PFSK-1 (cell line): ENCODE results near the gene PARG.

Experiments
- FOXP2 ChIP-seq: optimal IDR thresholded peaks from 2 replicates; pipeline ENCODE3; 2011; ENCODE audit warnings: borderline replicate concordance, control low read depth, inconsistent platforms; ENCODE audit not compliant: insufficient read depth; ENCODE audit errors: extremely low read length, extremely low read depth
- POLR2AphosphoS5 ChIP-seq: IDR thresholded peaks from 2 replicates; pipeline ENCODE4 v1.6.1; 2012; ENCODE audit warnings: low read depth, mild to moderate bottlenecking, control low read depth, low read length, moderate library complexity
- SIN3A ChIP-seq: IDR thresholded peaks from 2 replicates; pipeline ENCODE4 v1.6.1; 2012; ENCODE audit warnings: mild to moderate bottlenecking, low read length, moderate library complexity, borderline replicate concordance; ENCODE audit not compliant: insufficient read depth
- TAF1 ChIP-seq: IDR thresholded peaks from 2 replicates; pipeline ENCODE4 v1.6.1; 2012; ENCODE audit warnings: low read length, control low read depth, borderline replicate concordance; ENCODE audit not compliant: insufficient read depth
- TF ChIP-seq, protein P1 (sequence below), 2 experiments: IDR thresholded peaks; 2 replicates each; pipeline versions ENCODE4 v1.6.1 to v1.8.0; 2011 to 2012; ENCODE audit warnings: low read depth in 2 of 2, low read length in 2 of 2, control low read depth in 1 of 2, inconsistent platforms in 1 of 2, mild to moderate bottlenecking in 1 of 2, moderate library complexity in 1 of 2; ENCODE audit not compliant: insufficient read depth in 1 of 2

DNA sequence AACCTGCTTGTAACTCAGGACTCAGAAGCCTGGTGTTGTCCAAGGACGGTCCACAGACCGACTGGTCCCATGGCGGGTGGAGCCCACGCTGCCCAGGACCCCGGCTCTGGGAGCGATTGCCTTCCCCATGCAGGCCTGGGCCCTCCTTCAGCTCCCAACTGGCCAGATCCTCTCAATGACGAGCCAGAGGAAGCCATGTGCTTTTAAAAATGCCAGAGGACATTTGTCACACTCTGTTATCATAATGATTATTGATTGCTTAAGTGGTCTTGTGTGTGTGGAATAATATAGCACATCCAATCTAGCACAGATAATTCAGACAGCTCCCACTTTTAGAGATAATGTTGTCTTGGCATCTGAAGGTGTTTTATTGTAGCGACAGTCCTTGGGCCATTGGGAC lies 157.1 kb downstream of the PARG start:
- TF ChIP-seq, protein P1, sequence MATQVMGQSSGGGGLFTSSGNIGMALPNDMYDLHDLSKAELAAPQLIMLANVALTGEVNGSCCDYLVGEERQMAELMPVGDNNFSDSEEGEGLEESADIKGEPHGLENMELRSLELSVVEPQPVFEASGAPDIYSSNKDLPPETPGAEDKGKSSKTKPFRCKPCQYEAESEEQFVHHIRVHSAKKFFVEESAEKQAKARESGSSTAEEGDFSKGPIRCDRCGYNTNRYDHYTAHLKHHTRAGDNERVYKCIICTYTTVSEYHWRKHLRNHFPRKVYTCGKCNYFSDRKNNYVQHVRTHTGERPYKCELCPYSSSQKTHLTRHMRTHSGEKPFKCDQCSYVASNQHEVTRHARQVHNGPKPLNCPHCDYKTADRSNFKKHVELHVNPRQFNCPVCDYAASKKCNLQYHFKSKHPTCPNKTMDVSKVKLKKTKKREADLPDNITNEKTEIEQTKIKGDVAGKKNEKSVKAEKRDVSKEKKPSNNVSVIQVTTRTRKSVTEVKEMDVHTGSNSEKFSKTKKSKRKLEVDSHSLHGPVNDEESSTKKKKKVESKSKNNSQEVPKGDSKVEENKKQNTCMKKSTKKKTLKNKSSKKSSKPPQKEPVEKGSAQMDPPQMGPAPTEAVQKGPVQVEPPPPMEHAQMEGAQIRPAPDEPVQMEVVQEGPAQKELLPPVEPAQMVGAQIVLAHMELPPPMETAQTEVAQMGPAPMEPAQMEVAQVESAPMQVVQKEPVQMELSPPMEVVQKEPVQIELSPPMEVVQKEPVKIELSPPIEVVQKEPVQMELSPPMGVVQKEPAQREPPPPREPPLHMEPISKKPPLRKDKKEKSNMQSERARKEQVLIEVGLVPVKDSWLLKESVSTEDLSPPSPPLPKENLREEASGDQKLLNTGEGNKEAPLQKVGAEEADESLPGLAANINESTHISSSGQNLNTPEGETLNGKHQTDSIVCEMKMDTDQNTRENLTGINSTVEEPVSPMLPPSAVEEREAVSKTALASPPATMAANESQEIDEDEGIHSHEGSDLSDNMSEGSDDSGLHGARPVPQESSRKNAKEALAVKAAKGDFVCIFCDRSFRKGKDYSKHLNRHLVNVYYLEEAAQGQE (IDR thresholded peaks at IDR 0.05; ENCODE audit: insufficient read depth in 1 of 2, low read depth in 2 of 2, low read length in 2 of 2): no peak
- TF ChIP-seq POLR2AphosphoS5 (no peak), SIN3A (no peak), TAF1 (no peak), FOXP2 (no peak)
